Coronary artery (tissue), 2 donors: ENCODE measurements around the gene PDE11A.
A peak's percentile ranks its signal among the peaks of the same experiment; 100 is the strongest.

ENCODE experiments used
- DNase-seq: peaks from one replicate; pipeline ENCODE4 v3.0.0-alpha.2; 2017; ENCODE audit warnings: low spot score
- H3K27ac ChIP-seq, 2 donors: fragments of 200-600 bp; sonication (generic); one replicate each; pipeline ENCODE4 v1.5.1; 2016 to 2019
- H3K4me3 ChIP-seq: fragments of 200-600 bp; sonication (generic); 2 replicates; pipeline ENCODE4 v1.5.1; 2016; ENCODE audit warnings: mild to moderate bottlenecking, moderate library complexity
- CTCF ChIP-seq: fragments of 200-600 bp; sonication (generic); IDR thresholded peaks from one replicate; pipeline ENCODE4 v1.5.1; 2019; ENCODE audit warnings: antibody characterized with exemption

PDE11A gene

GRCh38 chr2:177640423-177640822 lies 432.2 kb downstream of the PDE11A start:
- no peak overlapping the region for H3K27ac ChIP-seq
- DNase-seq = no peak
- TF ChIP-seq CTCF = no peak
- no peak overlapping the region for H3K4me3 ChIP-seq

- H3K4me3 ChIP-seq = no peak overlapping the region
- DNase-seq = no peak
- no peak overlapping the region for H3K27ac ChIP-seq
- no peak for TF ChIP-seq CTCF
Observed at GRCh38 chr2:177639262-177639914, 433.2 kb downstream of the PDE11A start.

- no peak for TF ChIP-seq CTCF
- no peak for DNase-seq
- Histone ChIP-seq H3K27ac (no peak overlapping the region), H3K4me3 (no peak overlapping the region)
Observed at GRCh38 chr2:177638507-177638906, 434.1 kb downstream of the PDE11A start.

GRCh38 chr2:177636672-177637071 lies 435.9 kb downstream of the PDE11A start:
- TF ChIP-seq CTCF = no peak
- Histone ChIP-seq H3K4me3 (no peak overlapping the region), H3K27ac (no peak overlapping the region)
- DNase-seq = no peak

GRCh38 chr2:177635696-177636095 lies 436.9 kb downstream of the PDE11A start:
- no peak for DNase-seq
- H3K4me3 ChIP-seq = no peak overlapping the region
- no peak for TF ChIP-seq CTCF

GRCh38 chr2:177633910-177634294 lies 438.7 kb downstream of the PDE11A start:
- TF ChIP-seq CTCF = no peak
- Histone ChIP-seq H3K27ac (no peak overlapping the region), H3K4me3 (peak overlapping the region; percentile 56)
- DNase-seq = no peak

More at GRCh38 chr2:177635696-177636095, 436.9 kb downstream of the PDE11A start:
- no peak overlapping the region for H3K27ac ChIP-seq

GRCh38 chr2:177633111-177633510 lies 439.5 kb downstream of the PDE11A start:
- Histone ChIP-seq H3K4me3 (no peak overlapping the region), H3K27ac (no peak overlapping the region)
- TF ChIP-seq CTCF = no peak
- DNase-seq = no peak
